Testis (tissue), 2 donors: ENCODE results near the gene MTMR6.

Experiments
- CTCF ChIP-seq, 3 experiments: fragments of 450-650 bp in 2 of 3; fragments of 200-600 bp in 1 of 3; sonication (generic) in 1 of 3; IDR thresholded peaks; one replicate each; pipeline ENCODE4 v1.5.1; 2016 to 2019; ENCODE audit warnings: antibody characterized with exemption in 3 of 3, mild to moderate bottlenecking in 2 of 3, moderate library complexity in 1 of 3
- POLR2A ChIP-seq: fragments of 450-650 bp; IDR thresholded peaks from one replicate; pipeline ENCODE4 v1.6.1; 2017; ENCODE audit warnings: antibody characterized with exemption, mild to moderate bottlenecking, moderate library complexity

- TF ChIP-seq CTCF (IDR thresholded peaks at IDR 0.05) (no peak), POLR2A (no peak)
Measured at GRCh38 chr13:25280396-25280795, 6.9 kb downstream of the MTMR6 start.
